Measurements from ENCODE around the gene ARHGAP15.

DNA sequence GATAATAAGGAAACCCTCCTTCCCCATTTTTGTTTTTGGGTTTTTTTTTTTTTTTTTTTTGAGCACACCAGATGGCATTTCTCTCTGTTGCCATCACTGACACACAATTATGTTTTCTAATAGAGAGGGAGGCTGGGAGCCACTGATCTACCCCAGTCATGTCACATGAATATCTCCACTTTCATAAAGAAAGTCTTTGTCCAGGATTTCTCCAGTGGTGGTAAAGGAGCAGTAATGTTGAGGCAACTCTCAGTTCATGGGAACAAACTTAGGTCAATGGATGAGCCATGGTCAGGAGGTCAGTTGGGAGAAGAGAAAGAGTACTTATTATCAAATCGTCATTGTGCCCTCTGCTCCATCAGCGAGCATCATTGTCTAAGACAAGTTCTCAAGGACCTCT is 603.7 kb downstream of the ARHGAP15 start:
- no peak for TF ChIP-seq EZH2 (IDR thresholded peaks at IDR 0.05; ENCODE audit: insufficient read depth, poor library complexity, severe bottlenecking)
- no peak for TF ChIP-seq EZH2phosphoT487 (IDR thresholded peaks at IDR 0.05; ENCODE audit: insufficient read depth, low read depth)
